H1 (cell line): ENCODE measurements around the gene CTSH.

Experiments
- EP300 ChIP-seq, 2 experiments: IDR thresholded peaks; 1 replicate in 1 of 2; 2 replicates in 1 of 2; pipeline ENCODE4 v1.6.1; 2011 to 2012; ENCODE audit warnings: low read depth in 2 of 2, low read length in 2 of 2, mild to moderate bottlenecking in 2 of 2, borderline replicate concordance in 1 of 2, inconsistent platforms in 1 of 2, moderate library complexity in 1 of 2
- RAD21 ChIP-seq, 2 experiments: IDR thresholded peaks in 1 of 2; conservative IDR thresholded peaks in 1 of 2; 2 replicates each; pipeline ENCODE4 v1.6.1; 2011; ENCODE audit warnings: low read depth in 2 of 2, low read length in 2 of 2, improper control_type of control experiment in 1 of 2, inconsistent platforms in 1 of 2, mild to moderate bottlenecking in 1 of 2, moderate library complexity in 1 of 2

DNA sequence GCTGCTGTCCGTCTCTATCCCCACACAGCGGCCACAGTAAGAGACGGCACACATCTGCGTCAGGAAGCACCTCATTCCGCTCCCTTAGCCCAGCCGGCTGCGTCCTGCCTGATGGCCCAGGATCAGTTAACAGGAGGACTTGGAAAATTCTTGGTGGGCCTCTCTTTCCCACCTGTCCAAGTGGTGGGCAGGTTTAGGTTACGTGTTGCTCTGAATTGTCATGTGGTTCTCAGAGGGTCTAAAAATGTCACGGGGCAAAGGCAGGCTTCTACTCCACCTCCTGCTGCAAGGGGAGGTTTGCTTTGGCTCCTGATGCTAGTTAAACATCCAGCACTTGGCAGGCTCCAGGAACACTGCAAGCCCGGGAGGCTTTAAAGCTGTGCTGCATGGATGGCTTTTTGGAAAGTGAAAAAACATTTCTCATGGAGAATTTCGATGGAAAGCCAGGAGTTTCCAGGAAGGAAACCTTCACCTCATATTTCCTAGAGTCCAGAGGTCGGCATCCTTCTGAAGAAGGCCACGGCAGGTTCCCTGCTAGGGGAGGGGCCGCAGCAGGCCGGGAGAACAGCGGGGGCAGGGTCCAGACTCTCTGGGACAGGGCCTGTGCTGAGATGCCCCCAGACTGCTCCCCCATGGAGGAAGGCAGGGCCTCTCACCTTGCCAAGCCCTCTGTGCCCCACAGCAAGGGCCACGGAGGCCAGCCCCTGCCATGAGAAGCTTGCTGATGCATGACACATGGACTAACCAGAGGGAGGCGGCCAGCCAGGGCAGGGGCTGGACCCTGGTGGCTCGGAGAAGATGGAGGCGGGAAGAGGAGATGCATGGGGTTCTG, 10.8 kb downstream of the CTSH start:
- TF ChIP-seq RAD21 (IDR thresholded peaks at IDR 0.05 in 1 of 2, conservative IDR thresholded peaks at IDR 0.05 in 1 of 2; ENCODE audit: low read depth in 2 of 2, low read length in 2 of 2) (no peak), EP300 (IDR thresholded peaks at IDR 0.05; ENCODE audit: borderline replicate concordance in 1 of 2, low read depth in 2 of 2, low read length in 2 of 2) (no peak)
